ENCODE data around the gene JADE2. TPM values are rescaled to one million over a fixed set of nuclear protein-coding genes. Genes with fewer than 3 reads are reported as not detected.

The JADE2 gene
- total and polyA plus RNA-seq, 2 of the 8 experiments (the other 6 are each of a cell fraction or from before 2014, with no cell fraction given) = 19.2 to 55.8 TPM

- TF ChIP-seq CHD7 (IDR thresholded peaks at IDR 0.05; ENCODE audit: insufficient replicate concordance, low read length) (no peak), BACH1 (IDR thresholded peaks at IDR 0.05; ENCODE audit: low read length) (no peak)
These were observed 18.0 kb upstream of the JADE2 start (continued) for GRCh38 chr5:134507452-134507851.

Measured in H1 (cell line).